Measurements from ENCODE around the gene RBCK1. TPM values are rescaled to one million over a fixed set of nuclear protein-coding genes. Genes with fewer than 3 reads are reported as not detected.
"Not testable (repeated sequence)": the region's sequence is repeated elsewhere in the genome, so short reads cannot be mapped to it uniquely, and the experiment has no call there.

RBCK1 gene
- total RNA-seq, 1 experiment from 2014 or later: 96.6 TPM

GRCh38 chr20:372543-373082 lies 35.5 kb upstream of the RBCK1 start:
- not testable (repeated sequence) for H3K27ac ChIP-seq (ENCODE audit: low read length); DNase-seq; H4K20me1 ChIP-seq (ENCODE audit: insufficient read depth, low read depth, low read length); H3K9ac ChIP-seq (ENCODE audit: low read length); H3K79me2 ChIP-seq (ENCODE audit: low read length); H3K9me3 ChIP-seq (ENCODE audit: low read length); H3K4me1 ChIP-seq (ENCODE audit: low read length); H3K9me2 ChIP-seq (replicated peaks; ENCODE audit: insufficient read depth, low read length); H3K36me3 ChIP-seq (ENCODE audit: insufficient read depth, low read length); H3K27me3 ChIP-seq (ENCODE audit: low read length); H3K4me3 ChIP-seq (ENCODE audit: low read length); H3K4me2 ChIP-seq (ENCODE audit: low read depth, low read length, poor library complexity, severe bottlenecking); H2AFZ ChIP-seq (ENCODE audit: low read length)

- H3K27me3 ChIP-seq (ENCODE audit: low read length): no peaks in the 10 kb centered on the region
- no peaks in the 10 kb centered on the region for H3K79me2 ChIP-seq (ENCODE audit: low read length)
- no peaks in the 10 kb centered on the region for H3K36me3 ChIP-seq (ENCODE audit: insufficient read depth, low read length)
- H4K20me1 ChIP-seq (ENCODE audit: insufficient read depth, low read depth, low read length): no peaks in the 10 kb centered on the region
- no peak overlapping the region for H3K27ac ChIP-seq (ENCODE audit: low read length)
- peaks cover 2% of the 10 kb centered on the region; the same call in 1 of the 2 replicates for H3K4me1 ChIP-seq (ENCODE audit: low read length)
- no peaks in the 10 kb centered on the region for H3K9me2 ChIP-seq (replicated peaks; ENCODE audit: insufficient read depth, low read length)
- no peak for DNase-seq
- no peak overlapping the region for H2AFZ ChIP-seq (ENCODE audit: low read length)
- H3K4me2 ChIP-seq (ENCODE audit: low read depth, low read length, poor library complexity, severe bottlenecking): no peak overlapping the region
- H3K4me3 ChIP-seq (ENCODE audit: low read length): no peak overlapping the region
- no peaks in the 10 kb centered on the region for H3K9me3 ChIP-seq (ENCODE audit: low read length)
- no peak overlapping the region for H3K9ac ChIP-seq (ENCODE audit: low read length)
Observed at GRCh38 chr20:373171-373890, 34.8 kb upstream of the RBCK1 start.

- Histone ChIP-seq H3K9me3 (ENCODE audit: low read length) (no peaks in the 10 kb centered on the region), H3K27ac (ENCODE audit: low read length) (no peak overlapping the region), H3K27me3 (ENCODE audit: low read length) (no peaks in the 10 kb centered on the region), H3K9ac (ENCODE audit: low read length) (no peak overlapping the region), H3K4me1 (ENCODE audit: low read length) (peaks cover 10% of the 10 kb centered on the region), H3K36me3 (ENCODE audit: insufficient read depth, low read length) (no peaks in the 10 kb centered on the region), H4K20me1 (ENCODE audit: insufficient read depth, low read depth, low read length) (no peaks in the 10 kb centered on the region), H3K4me3 (ENCODE audit: low read length) (no peak overlapping the region), H2AFZ (ENCODE audit: low read length) (no peak overlapping the region), H3K9me2 (replicated peaks; ENCODE audit: insufficient read depth, low read length) (no peaks in the 10 kb centered on the region), H3K4me2 (ENCODE audit: low read depth, low read length, poor library complexity, severe bottlenecking) (no peak overlapping the region), H3K79me2 (ENCODE audit: low read length) (no peaks in the 10 kb centered on the region)
- no peak for DNase-seq
Observed at GRCh38 chr20:375265-375889, 32.7 kb upstream of the RBCK1 start.

GRCh38 chr20:376089-376488 lies 32.0 kb upstream of the RBCK1 start:
- H3K9ac ChIP-seq (ENCODE audit: low read length): no peak overlapping the region
- no peaks in the 10 kb centered on the region for H3K9me2 ChIP-seq (replicated peaks; ENCODE audit: insufficient read depth, low read length)
- no peaks in the 10 kb centered on the region for H3K36me3 ChIP-seq (ENCODE audit: insufficient read depth, low read length)
- no peak overlapping the region for H3K4me2 ChIP-seq (ENCODE audit: low read depth, low read length, poor library complexity, severe bottlenecking)
- H4K20me1 ChIP-seq (ENCODE audit: insufficient read depth, low read depth, low read length): no peaks in the 10 kb centered on the region
- no peaks in the 10 kb centered on the region for H3K9me3 ChIP-seq (ENCODE audit: low read length)
- H3K79me2 ChIP-seq (ENCODE audit: low read length): peaks cover 1% of the 10 kb centered on the region
- DNase-seq: no peak
- no peaks in the 10 kb centered on the region for H3K27me3 ChIP-seq (ENCODE audit: low read length)
- no peak overlapping the region for H2AFZ ChIP-seq (ENCODE audit: low read length)
- H3K27ac ChIP-seq (ENCODE audit: low read length): no peak overlapping the region
- H3K4me3 ChIP-seq (ENCODE audit: low read length): no peak overlapping the region
- H3K4me1 ChIP-seq (ENCODE audit: low read length): peaks cover 10% of the 10 kb centered on the region

- H3K4me3 ChIP-seq (ENCODE audit: low read length): no peak overlapping the region
- no peaks in the 10 kb centered on the region for H3K36me3 ChIP-seq (ENCODE audit: insufficient read depth, low read length)
- H3K9me3 ChIP-seq (ENCODE audit: low read length): no peaks in the 10 kb centered on the region
- H3K4me2 ChIP-seq (ENCODE audit: low read depth, low read length, poor library complexity, severe bottlenecking): no peak overlapping the region
- H3K27me3 ChIP-seq (ENCODE audit: low read length): no peaks in the 10 kb centered on the region
- no peak overlapping the region for H3K9ac ChIP-seq (ENCODE audit: low read length)
- H3K4me1 ChIP-seq (ENCODE audit: low read length): peaks cover 10% of the 10 kb centered on the region
- DNase-seq: no peak
- no peaks in the 10 kb centered on the region for H3K9me2 ChIP-seq (replicated peaks; ENCODE audit: insufficient read depth, low read length)
- H3K79me2 ChIP-seq (ENCODE audit: low read length): peaks cover 8% of the 10 kb centered on the region
- H3K27ac ChIP-seq (ENCODE audit: low read length): no peak overlapping the region
- H4K20me1 ChIP-seq (ENCODE audit: insufficient read depth, low read depth, low read length): no peaks in the 10 kb centered on the region
- H2AFZ ChIP-seq (ENCODE audit: low read length): no peak overlapping the region
Observed at GRCh38 chr20:376750-377149, 31.3 kb upstream of the RBCK1 start.

- not testable (repeated sequence) for H3K9me3 ChIP-seq (ENCODE audit: low read length); H3K27ac ChIP-seq (ENCODE audit: low read length); H3K4me3 ChIP-seq (ENCODE audit: low read length); H3K9me2 ChIP-seq (replicated peaks; ENCODE audit: insufficient read depth, low read length); H3K9ac ChIP-seq (ENCODE audit: low read length); H4K20me1 ChIP-seq (ENCODE audit: insufficient read depth, low read depth, low read length); H3K4me2 ChIP-seq (ENCODE audit: low read depth, low read length, poor library complexity, severe bottlenecking); H3K27me3 ChIP-seq (ENCODE audit: low read length); H2AFZ ChIP-seq (ENCODE audit: low read length); DNase-seq; H3K36me3 ChIP-seq (ENCODE audit: insufficient read depth, low read length)
- Histone ChIP-seq H3K4me1 (ENCODE audit: low read length) (peaks cover 16% of the 10 kb centered on the region), H3K79me2 (ENCODE audit: low read length) (peaks cover 14% of the 10 kb centered on the region)
Observed at GRCh38 chr20:377578-377977, 30.5 kb upstream of the RBCK1 start.

GRCh38 chr20:378961-379336 lies 29.1 kb upstream of the RBCK1 start:
- H3K9me3 ChIP-seq (ENCODE audit: low read length): no peaks in the 10 kb centered on the region
- no peaks in the 10 kb centered on the region for H3K27me3 ChIP-seq (ENCODE audit: low read length)
- no peaks in the 10 kb centered on the region for H3K9me2 ChIP-seq (replicated peaks; ENCODE audit: insufficient read depth, low read length)
- H3K36me3 ChIP-seq (ENCODE audit: insufficient read depth, low read length): peaks cover 11% of the 10 kb centered on the region; the same call in 1 of the 2 replicates
- no peak overlapping the region for H3K4me3 ChIP-seq (ENCODE audit: low read length)
- H3K4me2 ChIP-seq (ENCODE audit: low read depth, low read length, poor library complexity, severe bottlenecking): no peak overlapping the region
- DNase-seq: no peak
- no peak overlapping the region for H3K27ac ChIP-seq (ENCODE audit: low read length)
- peaks cover 18% of the 10 kb centered on the region for H4K20me1 ChIP-seq (ENCODE audit: insufficient read depth, low read depth, low read length)
- peaks cover 24% of the 10 kb centered on the region for H3K4me1 ChIP-seq (ENCODE audit: low read length)
- no peak overlapping the region for H2AFZ ChIP-seq (ENCODE audit: low read length)
- no peak overlapping the region for H3K9ac ChIP-seq (ENCODE audit: low read length)
- H3K79me2 ChIP-seq (ENCODE audit: low read length): peaks cover 28% of the 10 kb centered on the region

GRCh38 chr20:380763-381580 lies 27.1 kb upstream of the RBCK1 start:
- DNase-seq: peak; percentile 96
- Histone ChIP-seq H3K4me1 (ENCODE audit: low read length) (peaks cover 24% of the 10 kb centered on the region), H3K9ac (ENCODE audit: low read length) (peak overlapping the region; percentile 100), H3K27me3 (ENCODE audit: low read length) (no peaks in the 10 kb centered on the region), H3K4me3 (ENCODE audit: low read length) (peak overlapping the region; percentile 98), H2AFZ (ENCODE audit: low read length) (peak overlapping the region; percentile 54; the same call in 1 of the 2 replicates), H3K9me2 (replicated peaks; ENCODE audit: insufficient read depth, low read length) (no peaks in the 10 kb centered on the region), H3K9me3 (ENCODE audit: low read length) (no peaks in the 10 kb centered on the region), H3K79me2 (ENCODE audit: low read length) (peaks cover 47% of the 10 kb centered on the region), H4K20me1 (ENCODE audit: insufficient read depth, low read depth, low read length) (peaks cover 18% of the 10 kb centered on the region), H3K27ac (ENCODE audit: low read length) (peak overlapping the region; percentile 97), H3K36me3 (ENCODE audit: insufficient read depth, low read length) (peaks cover 24% of the 10 kb centered on the region), H3K4me2 (ENCODE audit: low read depth, low read length, poor library complexity, severe bottlenecking) (peak overlapping the region; percentile 55)
